Right atrium auricular region (tissue), 2 donors: ENCODE data around the gene MRPL47. TPM values are rescaled to one million over a fixed set of nuclear protein-coding genes. Genes with fewer than 3 reads are reported as not detected.

Source experiments
- DNase-seq: peaks from one replicate; pipeline ENCODE4 v3.0.0-alpha.2; 2019; ENCODE audit warnings: low spot score
- H3K27ac ChIP-seq, 2 donors: fragments of 200-600 bp; sonication (generic); 1 replicate in 1 of 2; 2 replicates in 1 of 2; pipeline ENCODE4 v1.5.1; 2016 to 2019
- H3K27me3 ChIP-seq, 2 donors: fragments of 200-600 bp; sonication (generic); one replicate each; pipeline versions ENCODE4 v1.5.1 to v1.6.0; 2017 to 2019
- H3K36me3 ChIP-seq: fragments of 200-600 bp; sonication (generic); one replicate; pipeline ENCODE4 v1.5.1; 2016
- H3K4me1 ChIP-seq, 2 donors: fragments of 200-600 bp; sonication (generic); one replicate each; pipeline versions ENCODE4 v1.5.1 to v1.6.0; 2017 to 2019
- H3K4me3 ChIP-seq, 2 donors: fragments of 200-600 bp; sonication (generic); 1 replicate in 1 of 2; 2 replicates in 1 of 2; pipeline ENCODE4 v1.5.1; 2017 to 2019; ENCODE audit warnings: mild to moderate bottlenecking in 1 of 2, moderate library complexity in 1 of 2
- H3K9me3 ChIP-seq, 2 donors: fragments of 200-600 bp; sonication (generic); one replicate each; pipeline ENCODE4 v1.5.1; 2019
- CTCF ChIP-seq, 2 donors: fragments of 200-600 bp; sonication (generic); IDR thresholded peaks; one replicate each; pipeline ENCODE4 v1.5.1; 2019; ENCODE audit warnings: antibody characterized with exemption in 2 of 2
- total RNA-seq, 2 donors: library from RNA; depleted of rRNA; stranded (reverse); fragments of >200 nt; gene quantifications; one replicate each; pipeline ENCODE4 v1.1.0, GENCODE V29; 2016

The MRPL47 gene
- total RNA-seq, 2 donors from 2014 or later, result 30.8 to 40.9 TPM

DNA sequence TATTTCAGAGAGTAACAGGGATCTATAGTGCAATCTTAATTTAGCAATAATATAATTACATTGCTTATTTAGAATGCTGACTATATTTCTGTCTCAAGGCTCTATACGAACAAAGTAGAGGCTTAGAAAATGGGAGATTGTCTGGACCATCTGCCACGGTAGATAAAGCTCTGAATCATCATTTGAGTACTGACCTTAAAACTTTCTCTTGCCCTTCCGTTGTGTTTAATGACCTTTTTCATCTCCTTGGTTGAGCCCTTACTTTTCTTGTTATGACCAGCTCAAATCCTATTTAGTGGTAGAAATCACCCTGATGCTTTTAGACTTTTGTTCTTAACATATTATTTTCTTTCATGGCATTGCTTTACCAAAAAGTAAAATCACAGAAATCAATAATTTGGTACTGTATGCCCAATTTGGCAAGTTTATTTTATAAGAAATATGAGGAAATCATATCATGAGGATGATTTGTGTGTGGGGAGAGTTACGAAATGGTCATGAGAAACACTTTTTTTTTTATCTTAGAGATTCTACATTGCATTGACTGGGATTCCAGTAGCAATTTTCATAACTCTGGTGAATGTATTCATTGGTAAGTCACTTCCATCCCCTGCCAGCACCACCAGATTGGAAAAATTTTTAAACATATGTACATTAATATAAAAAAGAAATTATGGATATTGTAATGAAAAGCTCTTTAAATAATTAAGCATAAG lies 11.2 kb upstream of the MRPL47 start:
- H3K9me3 ChIP-seq, result no peaks in the 10 kb centered on the region
- H3K4me1 ChIP-seq, result peaks cover 0 to 12% of the 10 kb centered on the region in 2 donors
- no peak overlapping the region for H3K27ac ChIP-seq
- H3K27me3 ChIP-seq, result no peaks in the 10 kb centered on the region
- no peak for TF ChIP-seq CTCF (IDR thresholded peaks at IDR 0.05)
- peaks cover 27% of the 10 kb centered on the region for H3K36me3 ChIP-seq
- no peak overlapping the region for H3K4me3 ChIP-seq
- DNase-seq, result no peak

DNA sequence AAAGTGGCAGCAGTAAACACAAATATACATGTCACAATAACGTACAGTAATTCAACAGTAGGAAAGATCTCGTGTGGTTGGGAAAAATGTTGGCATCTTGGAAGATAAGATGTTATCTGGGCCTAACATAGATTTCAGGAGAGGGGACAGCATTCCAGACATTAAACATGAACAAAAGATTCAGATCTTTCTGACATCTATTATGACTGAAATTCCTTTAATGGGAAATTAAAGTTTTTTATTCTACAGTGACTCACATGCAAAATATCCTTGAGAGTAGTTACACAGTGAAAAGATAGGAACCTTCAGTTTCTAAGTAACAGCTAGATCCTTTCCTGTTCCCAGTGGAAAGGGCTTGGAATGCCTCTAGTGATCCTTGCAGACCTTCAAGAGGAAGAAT lies 9.4 kb upstream of the MRPL47 start:
- no peaks in the 10 kb centered on the region for H3K9me3 ChIP-seq
- H3K36me3 ChIP-seq, result peaks cover 18% of the 10 kb centered on the region
- no peak for DNase-seq
- H3K27me3 ChIP-seq, result no peaks in the 10 kb centered on the region
- TF ChIP-seq CTCF (IDR thresholded peaks at IDR 0.05), result no peak
- H3K4me3 ChIP-seq, result no peak overlapping the region
- no peak overlapping the region for H3K27ac ChIP-seq
- peaks cover 0 to 21% of the 10 kb centered on the region in 2 donors for H3K4me1 ChIP-seq

DNA sequence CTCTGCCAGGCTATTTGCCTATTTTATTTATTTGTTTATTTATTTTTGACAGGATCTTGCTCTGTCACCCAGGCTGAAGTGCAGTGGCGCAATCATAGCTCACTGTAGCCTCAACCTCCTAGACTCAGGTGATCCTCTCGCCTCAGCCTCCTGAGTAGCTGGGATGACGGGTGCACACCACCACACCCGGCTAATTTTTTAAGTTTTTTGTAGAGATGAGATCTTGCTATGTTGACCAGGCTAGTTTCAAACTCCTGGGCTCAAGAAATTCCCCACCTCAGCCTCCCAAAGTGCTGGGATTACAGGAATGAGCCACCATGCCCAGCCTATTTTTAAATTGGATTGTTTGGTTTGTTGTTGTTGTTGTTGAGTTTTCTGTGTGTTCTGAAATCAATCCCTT lies 5.6 kb upstream of the MRPL47 start:
- H3K9me3 ChIP-seq, result no peaks in the 10 kb centered on the region
- no peaks in the 10 kb centered on the region for H3K36me3 ChIP-seq
- peaks cover 0 to 49% of the 10 kb centered on the region in 2 donors for H3K4me1 ChIP-seq
- DNase-seq, result no peak
- TF ChIP-seq CTCF (IDR thresholded peaks at IDR 0.05), result no peak
- no peak overlapping the region for H3K4me3 ChIP-seq
- no peaks in the 10 kb centered on the region for H3K27me3 ChIP-seq
- no peak overlapping the region for H3K27ac ChIP-seq

- H3K9me3 ChIP-seq, result no peaks in the 10 kb centered on the region
- TF ChIP-seq CTCF (IDR thresholded peaks at IDR 0.05), result no peak
- H3K36me3 ChIP-seq, result no peaks in the 10 kb centered on the region
- no peak overlapping the region for H3K27ac ChIP-seq
- peaks cover 0 to 49% of the 10 kb centered on the region in 2 donors for H3K4me1 ChIP-seq
- no peak for DNase-seq
- H3K4me3 ChIP-seq, result no peak overlapping the region
- H3K27me3 ChIP-seq, result no peaks in the 10 kb centered on the region
These were observed 4.7 kb upstream of the MRPL47 start for GRCh38 chr3:179608931-179609720.

GRCh38 chr3:179606534-179607085 lies 2.2 kb upstream of the MRPL47 start:
- Histone ChIP-seq H3K27ac (no peak overlapping the region), H3K4me1 (peaks cover 0 to 54% of the 10 kb centered on the region in 2 donors), H3K36me3 (peaks cover 6% of the 10 kb centered on the region)

More at GRCh38 chr3:179606534-179607085, 2.2 kb upstream of the MRPL47 start:
- no peak for DNase-seq
- no peak overlapping the region for H3K4me3 ChIP-seq
- no peak for TF ChIP-seq CTCF (IDR thresholded peaks at IDR 0.05)
- no peaks in the 10 kb centered on the region for H3K9me3 ChIP-seq
- no peaks in the 10 kb centered on the region for H3K27me3 ChIP-seq
